Measurements from ENCODE around the gene WASF2. TPM values are rescaled to one million over a fixed set of nuclear protein-coding genes. Genes with fewer than 3 reads are reported as not detected.

The WASF2 gene
- total and polyA plus RNA-seq, 2 of the 8 experiments (the other 6 are each of a cell fraction or from before 2014, with no cell fraction given): 32.1 to 86.6 TPM

- Histone ChIP-seq H3K9ac (replicated peaks in 1 of 4; ENCODE audit: extremely low read depth in 1 of 4, low read depth in 3 of 4, low read length in 3 of 4) (no peak overlapping the region), H2BK5ac (ENCODE audit: low read depth, low read length) (peak overlapping the region; percentile 35; the same call in 1 of the 2 replicates), H3K14ac (ENCODE audit: insufficient read length) (no peak overlapping the region), H3K27me3 (replicated peaks in 1 of 4; ENCODE audit: control insufficient read depth in 3 of 4, extremely low read depth in 1 of 4, insufficient read depth in 3 of 4, low read length in 3 of 4) (no peaks in the 10 kb centered on the region), H2BK15ac (ENCODE audit: low read length) (peak overlapping the region; percentile 95), H3K18ac (ENCODE audit: extremely low read depth, low read length) (peak overlapping the region; percentile 78; the same call in 1 of the 2 replicates), H3K4ac (replicated peaks; ENCODE audit: insufficient read length, low read depth, low read length) (no peak overlapping the region), H3K36me3 (ENCODE audit: control insufficient read depth in 2 of 4, insufficient read depth in 4 of 4, low read length in 3 of 4) (no peaks in the 10 kb centered on the region), H3K79me2 (ENCODE audit: control insufficient read depth in 1 of 2, insufficient read depth in 2 of 2, low read length in 2 of 2) (no peaks in the 10 kb centered on the region), H3K56ac (replicated peaks; ENCODE audit: insufficient read length, low read depth, low read length) (no peak overlapping the region), H4K20me1 (replicated peaks in 1 of 2; ENCODE audit: control insufficient read depth in 1 of 2, insufficient read depth in 2 of 2, low read length in 2 of 2) (no peaks in the 10 kb centered on the region), H3K79me1 (ENCODE audit: low read depth, low read length) (no peaks in the 10 kb centered on the region), H2AK5ac (ENCODE audit: low read depth, low read length) (no peak overlapping the region), H3K23me2 (ENCODE audit: low read depth, low read length) (no peaks in the 10 kb centered on the region; the same call in 1 of the 2 replicates), H4K91ac (replicated peaks; ENCODE audit: insufficient read length, low read length) (peak overlapping the region; percentile 57), H4K5ac (ENCODE audit: insufficient read length, low read depth, low read length) (no peak overlapping the region), H2BK120ac (replicated peaks; ENCODE audit: low read depth, low read length) (no peak overlapping the region), H3K4me3 (ENCODE audit: extremely low read depth in 1 of 4, insufficient read depth in 2 of 4, low read depth in 3 of 4, low read length in 4 of 4) (no peak overlapping the region), H2BK12ac (ENCODE audit: low read depth, low read length) (peak overlapping the region; percentile 35; the same call in 1 of the 2 replicates), H3K4me1 (replicated peaks in 1 of 4; ENCODE audit: control insufficient read depth in 3 of 4, insufficient read depth in 4 of 4, low read length in 3 of 4) (peaks cover 3 to 37% (median 24%) of the 10 kb centered on the region in 4 experiments), H2BK20ac (ENCODE audit: low read length) (no peak overlapping the region), H3K9me3 (ENCODE audit: insufficient read depth in 2 of 2, low read depth in 1 of 2, low read length in 1 of 2) (no peaks in the 10 kb centered on the region), H2AFZ (ENCODE audit: low read length) (no peak overlapping the region), H3K27ac (ENCODE audit: low read depth, low read length) (no peak overlapping the region), H4K8ac (ENCODE audit: extremely low read depth, insufficient read depth, low read length) (peak overlapping the region; percentile 38), H3K23ac (ENCODE audit: insufficient read length) (no peak overlapping the region), H3K4me2 (ENCODE audit: insufficient read depth in 1 of 2, low read depth in 2 of 2, low read length in 2 of 2) (no peak overlapping the region)
- WGBS, 2 experiments (ENCODE audit: extremely low coverage in 1 of 2, insufficient coverage in 1 of 2, insufficient read length in 1 of 2, insufficient replicate concordance in 2 of 2, low coverage in 1 of 2, low lambda C conversion rate in 2 of 2, missing lambda C conversion rate in 1 of 2): 86% methylated on average over 24 of the region's 24 CpGs; no CpG with 5 or more reads in 1 of the 2 experiments
- DNase-seq (ENCODE audit: low read depth in 1 of 2, low spot score in 2 of 2): no peak
- ChIA-PET CTCF (ENCODE audit: partially characterized antibody) (interaction anchor here (0.5 to 8.6 kb wide), 16 partner anchors 13 to 423 kb away, joined by 3 to 110 read pairs (median 3); partner anchors contain the start of gene AHDC1), POLR2A (ENCODE audit: partially characterized antibody) (interaction anchor here (0.8 kb wide), 1 partner anchor 29 kb away, joined by 3 read pairs; the partner anchor contains the start of gene WASF2)
- FAIRE-seq: no peak
- TF ChIP-seq RXRA (IDR thresholded peaks at IDR 0.05; ENCODE audit: insufficient read depth, low read depth, low read length) (no peak), CBX5 (IDR thresholded peaks at IDR 0.05; ENCODE audit: low read depth, low read length) (no peak), NANOG (IDR thresholded peaks at IDR 0.05; ENCODE audit: insufficient read depth, low read depth, low read length, poor library complexity, severe bottlenecking) (no peak), RFX5 (IDR thresholded peaks at IDR 0.05; ENCODE audit: borderline replicate concordance, low read depth, low read length) (no peak), SIRT6 (IDR thresholded peaks at IDR 0.05; ENCODE audit: low read length) (no peak), PHF8 (conservative IDR thresholded peaks at IDR 0.05; ENCODE audit: low read depth, low read length) (no peak), USF2 (IDR thresholded peaks at IDR 0.05; ENCODE audit: low read length) (no peak), RNF2 (IDR thresholded peaks at IDR 0.05; ENCODE audit: borderline replicate concordance, low read depth, low read length, missing control alignments, poor library complexity, severe bottlenecking) (no peak), TBP (IDR thresholded peaks at IDR 0.05; ENCODE audit: low read depth, low read length) (no peak)
Observed at GRCh38 chr1:27519331-27520258, 29.6 kb upstream of the WASF2 start.

Measured in H1 (cell line).